NCI-H774 (cell line): Measurements from ENCODE around the gene ERP27.

Experiments
- DNase-seq: peaks from one replicate; lab custom pipeline; 2025; lab: John Stamatoyannopoulos, UW

ERP27 gene

DNA sequence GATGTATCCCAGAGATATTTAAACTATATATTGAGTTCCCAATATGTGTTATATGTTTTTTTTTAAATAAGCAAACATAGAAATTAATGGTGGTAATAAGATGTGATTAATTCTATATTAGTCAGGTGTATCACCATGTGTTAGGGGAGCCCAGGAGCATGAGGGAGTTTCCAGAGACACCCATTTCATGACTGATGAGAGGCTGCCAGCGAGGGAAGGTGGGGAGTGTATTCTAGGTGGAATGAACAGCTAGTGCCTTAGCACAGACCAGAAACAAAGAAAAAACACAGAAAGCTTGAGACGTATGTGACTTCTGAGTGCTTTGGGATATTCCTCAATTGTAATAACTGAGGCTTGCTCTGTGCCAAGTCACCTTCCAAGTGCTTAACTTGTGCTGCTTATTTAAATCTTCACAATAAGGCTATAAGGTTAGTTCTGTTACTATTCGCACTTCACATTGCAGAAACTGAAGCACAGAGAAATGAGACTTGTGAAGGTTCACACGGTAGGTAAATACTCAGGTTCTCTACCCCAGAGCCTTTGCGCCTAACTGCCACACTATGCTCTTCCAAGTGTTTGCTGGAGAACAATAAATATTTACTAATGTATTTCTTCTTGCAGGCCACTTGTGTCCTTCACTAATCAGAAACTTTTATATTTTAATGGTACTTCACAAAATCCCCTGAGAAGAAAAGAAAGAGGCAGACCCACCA is 34.8 kb downstream of the ERP27 start:
- DNase-seq = no peak

DNA sequence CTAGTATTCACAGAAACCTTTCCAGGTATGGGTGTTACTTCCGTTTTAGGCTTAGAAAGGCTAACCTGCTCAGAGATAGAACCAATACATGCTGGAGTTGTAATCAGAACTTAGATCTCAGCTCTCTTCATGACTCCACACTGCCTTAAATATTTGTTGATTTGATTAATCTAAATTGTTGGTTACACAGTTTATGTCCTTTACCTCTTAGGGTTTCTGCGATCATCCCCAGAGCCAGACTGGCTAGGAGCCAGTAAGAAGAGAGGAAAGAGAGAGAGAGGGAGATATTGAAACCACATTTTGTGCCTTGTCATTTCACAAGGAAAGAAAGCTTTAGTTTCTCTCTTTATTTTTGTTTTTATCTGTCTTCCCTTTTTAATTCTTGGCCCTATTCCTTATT is 35.9 kb downstream of the ERP27 start:
- DNase-seq = no peak

- DNase-seq = no peak
These were observed 37.1 kb downstream of the ERP27 start for GRCh38 chr12:14901228-14901562.

DNA sequence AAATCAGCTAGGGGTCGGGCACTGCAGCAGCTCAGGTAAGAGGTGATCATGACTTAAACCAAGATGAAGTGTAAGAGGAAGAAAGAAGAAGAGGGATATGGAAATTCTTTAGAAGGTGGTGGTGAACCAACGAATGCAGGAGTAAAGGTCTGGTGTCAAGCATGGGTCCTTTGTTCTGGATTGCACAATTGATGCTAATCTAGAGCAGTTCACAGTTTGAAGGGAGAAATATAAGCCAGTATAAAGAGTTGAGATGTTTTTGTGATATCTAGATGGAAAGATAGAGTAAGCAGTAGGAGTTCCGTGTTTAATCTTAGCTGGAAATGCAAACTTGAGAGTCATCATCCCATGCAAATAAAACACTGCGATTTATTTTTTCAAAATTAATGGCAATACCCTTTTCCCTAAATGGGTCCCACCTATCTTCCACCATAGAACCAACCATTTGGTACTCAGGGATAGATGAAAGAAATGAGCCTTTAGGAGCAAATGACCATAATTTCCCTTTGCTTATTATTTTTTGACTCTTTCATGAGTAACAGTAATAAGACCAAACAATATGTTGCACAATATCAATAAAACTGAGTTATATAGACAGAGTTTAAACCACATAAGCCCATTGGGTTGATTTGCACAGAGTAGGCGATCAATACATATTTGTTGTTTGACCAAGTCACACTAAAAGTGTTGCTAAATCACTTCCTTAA is 37.7 kb downstream of the ERP27 start:
- no peak for DNase-seq

DNA sequence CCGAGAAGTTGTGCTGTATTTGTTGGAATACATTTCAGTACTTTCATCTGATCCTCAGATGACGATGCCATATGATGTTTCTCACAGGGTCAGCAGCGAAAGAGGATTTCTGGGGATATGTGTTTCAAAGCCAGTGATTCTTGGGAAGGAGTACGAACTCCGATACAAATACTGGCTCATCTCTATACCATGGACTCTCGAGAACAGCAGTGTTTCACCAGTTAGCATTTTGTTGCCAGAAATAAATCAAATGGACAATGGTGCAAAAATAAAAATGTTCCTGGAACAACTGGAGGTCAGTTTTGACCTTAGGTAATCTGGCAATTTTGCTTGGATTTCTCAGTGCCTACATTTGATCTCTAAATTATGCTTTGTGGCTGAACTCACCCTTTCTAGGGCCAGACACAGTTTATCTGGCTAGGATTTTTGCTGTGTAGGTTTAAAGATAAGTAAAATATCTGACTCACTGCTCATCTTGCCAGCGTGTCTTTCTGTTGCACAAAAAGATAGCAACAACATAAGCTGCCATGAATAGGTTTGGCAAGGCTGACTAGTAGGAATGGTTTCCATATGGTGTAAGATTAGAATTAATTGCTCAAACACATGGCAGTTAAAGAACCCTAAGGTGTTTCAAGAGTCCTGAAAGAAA is 41.7 kb downstream of the ERP27 start:
- DNase-seq = no peak

DNA sequence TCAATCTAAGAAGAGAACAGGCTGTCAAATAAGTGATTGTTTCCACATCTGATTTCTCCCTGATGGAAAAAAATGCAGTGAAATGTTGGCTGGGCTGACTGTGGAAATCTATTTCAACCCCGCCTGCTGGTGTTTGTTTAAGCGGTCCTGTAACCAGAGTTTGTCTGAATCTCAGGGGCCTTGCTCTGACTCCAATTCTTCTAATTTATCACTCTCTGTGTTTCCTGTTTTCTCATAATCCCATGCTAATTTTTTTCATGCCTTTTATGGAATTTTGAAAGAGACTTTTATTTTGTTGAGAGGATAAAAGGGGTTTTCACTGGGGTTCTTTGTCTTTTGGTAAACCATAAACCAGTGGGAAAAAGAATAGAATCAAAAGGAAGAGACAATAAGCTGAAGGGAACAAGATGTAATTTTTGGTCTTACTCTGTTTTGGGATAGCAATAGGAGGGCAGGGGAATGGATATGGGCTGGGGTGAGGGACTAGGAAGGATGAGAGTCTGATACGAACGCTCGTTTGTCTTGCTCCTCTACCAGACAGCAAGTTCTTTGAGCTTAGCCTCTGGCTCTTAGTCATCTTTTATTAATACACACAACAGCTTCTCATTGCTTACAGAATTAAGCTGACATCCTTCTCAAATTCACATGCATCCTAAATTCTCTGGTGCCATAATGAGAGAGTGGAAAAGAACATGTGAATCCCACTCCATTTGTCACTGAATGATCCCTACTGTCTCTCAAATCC is 44.7 kb downstream of the ERP27 start:
- no peak for DNase-seq

DNA sequence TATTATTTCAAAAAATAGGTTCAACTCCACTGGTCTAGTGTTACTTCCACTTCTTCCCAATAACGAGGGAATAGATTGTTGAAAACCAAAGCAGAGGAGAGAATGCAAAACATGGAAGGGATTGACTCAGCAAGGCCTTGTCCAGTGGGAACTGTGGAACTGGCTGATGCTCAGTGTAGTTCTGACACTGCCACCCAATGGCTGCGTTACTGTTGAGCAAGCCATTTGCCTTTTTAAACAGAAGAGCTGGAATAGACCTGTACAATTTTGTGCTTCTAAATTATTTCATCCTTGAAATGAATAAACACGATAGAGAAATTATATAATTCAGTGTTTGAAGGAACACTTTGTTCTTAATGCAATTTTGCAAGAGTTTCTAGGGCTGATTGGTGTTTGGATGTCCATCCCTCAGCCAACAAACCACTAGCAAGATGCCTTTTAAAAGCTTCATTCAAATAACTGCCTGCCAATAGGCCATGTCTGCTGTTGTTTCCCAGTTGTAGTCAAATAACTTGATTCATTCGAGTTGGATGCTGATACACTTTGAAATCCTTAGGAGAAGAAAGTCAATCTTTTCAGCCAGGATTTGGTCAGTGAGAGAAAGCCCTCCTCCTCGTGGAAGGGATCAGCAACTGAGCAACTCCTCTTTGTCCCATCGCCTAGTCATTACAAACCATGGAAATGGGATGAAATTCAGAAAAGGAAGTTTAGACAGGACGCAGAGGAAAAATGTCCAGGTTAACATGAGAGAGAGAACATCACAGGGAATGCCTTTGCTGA is 45.4 kb downstream of the ERP27 start:
- no peak for DNase-seq

DNA sequence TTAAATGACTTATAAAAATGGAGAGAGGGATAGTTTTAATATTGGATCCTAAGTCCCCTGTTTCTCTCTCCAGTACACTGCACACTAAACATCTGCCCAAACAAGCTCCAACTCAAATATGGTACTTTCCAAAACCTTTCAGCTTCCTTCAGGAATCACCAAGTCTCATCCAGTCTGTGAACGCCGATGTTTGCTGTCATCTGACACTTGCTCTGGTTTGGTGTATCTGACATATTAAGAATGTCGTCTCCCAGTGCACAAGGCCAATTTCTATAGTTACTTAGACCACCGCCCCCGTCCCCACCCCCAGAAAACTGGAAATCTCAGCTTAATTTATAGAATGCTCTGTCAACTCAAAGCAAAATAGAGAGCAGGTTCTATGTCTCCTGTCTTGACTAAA is 47.6 kb downstream of the ERP27 start:
- no peak for DNase-seq

GRCh38 chr12:14886271-14886670 is 52.1 kb downstream of the ERP27 start:
- DNase-seq = no peak

GRCh38 chr12:14885718-14886221 is 52.6 kb downstream of the ERP27 start, which contains the start of gene MGP:
MGP (minus strand) TSS chr12:14885854; CDS start chr12:14885791, 63 bp downstream.
- DNase-seq = no peak

DNA sequence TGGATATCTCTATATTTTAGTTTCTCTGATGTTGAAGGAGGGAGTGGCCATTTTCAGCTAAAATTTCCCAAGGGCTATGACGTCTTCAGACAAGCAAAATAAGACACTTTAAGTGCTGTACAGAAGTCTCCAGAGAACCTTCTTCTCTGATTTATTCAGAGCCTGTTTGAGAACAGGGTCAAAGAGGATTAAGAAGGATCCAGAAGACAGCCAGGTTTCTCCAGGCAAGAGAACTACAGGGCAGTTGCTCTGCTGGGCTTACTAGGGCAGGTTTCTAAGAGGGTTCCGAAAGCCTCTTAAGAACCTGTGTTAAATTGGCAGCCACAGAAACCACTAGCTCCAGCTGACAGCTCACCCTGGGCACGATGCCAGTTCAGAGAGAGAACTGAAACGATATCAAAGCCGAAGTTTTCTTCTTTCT is 53.9 kb downstream of the ERP27 start:
- no peak for DNase-seq

DNA sequence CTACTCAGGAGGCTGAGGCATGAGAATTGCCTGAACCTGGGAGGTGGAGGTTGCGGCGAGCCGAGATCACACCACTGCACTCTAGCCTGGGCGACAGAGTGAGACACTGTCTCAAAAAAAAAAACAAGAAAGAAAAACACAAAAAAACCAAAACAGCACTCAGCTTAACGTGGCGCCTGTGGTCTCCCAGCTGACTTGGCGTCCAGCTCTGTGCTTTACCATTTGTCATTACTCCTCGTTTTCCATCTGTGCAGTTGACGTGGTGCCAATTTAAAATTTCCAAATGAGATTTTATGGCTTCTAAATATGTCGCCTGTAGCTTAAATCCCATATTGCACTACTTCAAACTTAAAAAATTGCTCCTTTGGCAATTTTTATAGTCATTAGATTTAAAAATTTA is 54.7 kb downstream of the ERP27 start:
- DNase-seq = no peak

DNA sequence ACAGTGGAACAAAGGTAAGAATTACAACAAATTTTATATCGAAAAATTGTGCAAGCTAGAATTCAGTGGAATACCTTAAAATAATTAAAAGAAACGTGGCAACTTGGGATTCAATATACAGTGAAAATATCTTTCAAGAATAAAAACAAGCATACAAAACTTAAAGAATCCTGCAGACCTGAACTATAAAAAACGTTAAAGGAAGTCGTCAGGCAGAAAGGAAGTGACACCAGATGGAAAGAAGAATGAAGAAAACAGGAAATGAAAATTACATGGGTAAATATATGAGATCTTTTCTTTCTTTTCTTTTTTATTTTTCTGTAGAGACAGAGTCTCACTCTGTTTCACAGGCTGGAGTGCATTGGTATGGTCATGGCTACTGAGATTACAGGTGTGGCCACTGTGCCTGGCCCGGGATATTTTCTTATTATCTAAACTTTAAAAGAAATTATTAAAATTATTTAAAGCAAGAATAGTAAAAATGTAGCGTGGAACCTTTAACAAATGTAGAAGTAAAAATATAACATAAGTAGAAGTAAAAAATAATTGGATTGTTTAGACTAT is 57.4 kb downstream of the ERP27 start:
- DNase-seq = no peak

DNA sequence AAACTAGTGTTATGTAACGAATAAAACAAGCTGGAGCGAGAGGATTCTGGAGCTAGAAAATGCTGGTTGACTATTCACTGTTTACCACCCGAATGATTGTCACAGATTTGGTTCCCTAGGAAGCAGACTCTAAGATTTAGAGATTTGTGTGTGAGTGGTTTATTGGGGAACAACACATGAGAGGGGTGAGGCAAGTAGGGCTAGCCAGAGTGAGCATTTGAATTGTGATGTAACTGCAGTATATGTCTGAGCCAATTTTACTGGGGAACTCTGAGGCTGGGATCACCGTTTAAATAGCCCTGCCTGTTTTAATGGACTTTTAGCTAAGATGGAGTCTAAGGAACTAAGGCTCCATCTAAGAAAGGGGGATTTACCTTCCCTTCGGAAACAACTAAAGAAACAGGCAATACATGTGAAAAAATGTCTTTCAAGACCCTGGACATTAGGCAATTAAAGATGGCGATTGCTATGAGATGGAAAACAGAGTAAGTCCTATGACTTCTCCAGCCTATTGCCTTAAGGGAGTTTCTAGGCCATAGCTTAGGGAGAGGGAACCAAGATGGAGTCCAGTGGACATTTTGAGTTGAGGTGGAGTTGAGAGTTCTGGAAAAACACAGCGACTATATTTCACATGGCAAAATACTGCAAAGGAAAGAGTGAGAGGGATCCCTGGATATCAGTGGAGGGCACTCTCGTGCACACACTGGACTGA is 59.0 kb downstream of the ERP27 start:
- no peak for DNase-seq

DNA sequence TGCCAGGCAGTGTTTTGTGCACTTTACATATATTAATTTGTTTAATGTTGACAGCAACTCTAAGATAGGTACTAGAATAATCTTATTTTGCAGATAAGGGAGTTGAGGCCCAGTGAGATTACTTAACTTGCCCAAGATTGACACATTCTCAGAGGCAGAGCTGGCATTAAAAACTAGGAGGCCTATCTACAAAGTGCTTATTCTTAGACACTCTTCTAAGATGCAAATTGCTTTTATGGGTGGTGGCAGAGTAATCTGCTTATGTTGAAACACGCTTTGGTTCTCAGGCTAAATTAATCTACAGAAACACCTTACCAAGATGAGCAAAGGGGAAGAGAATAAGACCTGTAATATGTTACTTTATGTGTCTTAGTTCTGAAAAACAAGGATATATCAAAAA is 59.8 kb downstream of the ERP27 start:
- DNase-seq = no peak

DNA sequence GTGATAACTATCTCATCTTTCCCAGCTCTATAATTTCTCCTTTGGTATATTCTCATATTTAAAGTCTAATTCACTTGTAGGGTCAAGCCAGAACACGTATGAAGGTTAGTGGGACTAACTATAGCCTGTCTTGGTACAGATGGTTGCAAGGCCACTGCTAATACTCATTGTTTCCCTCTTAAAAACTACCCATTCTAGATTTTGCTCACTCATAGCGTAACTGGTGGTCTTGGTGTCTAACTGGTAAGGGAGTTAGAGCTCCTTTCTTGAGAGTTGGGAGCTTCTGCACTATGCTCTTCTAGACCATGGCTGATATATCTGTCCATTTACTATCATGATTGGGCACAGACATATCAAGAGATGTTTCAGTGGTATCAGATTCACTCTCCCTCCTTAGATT is 61.5 kb downstream of the ERP27 start:
- DNase-seq = no peak

DNA sequence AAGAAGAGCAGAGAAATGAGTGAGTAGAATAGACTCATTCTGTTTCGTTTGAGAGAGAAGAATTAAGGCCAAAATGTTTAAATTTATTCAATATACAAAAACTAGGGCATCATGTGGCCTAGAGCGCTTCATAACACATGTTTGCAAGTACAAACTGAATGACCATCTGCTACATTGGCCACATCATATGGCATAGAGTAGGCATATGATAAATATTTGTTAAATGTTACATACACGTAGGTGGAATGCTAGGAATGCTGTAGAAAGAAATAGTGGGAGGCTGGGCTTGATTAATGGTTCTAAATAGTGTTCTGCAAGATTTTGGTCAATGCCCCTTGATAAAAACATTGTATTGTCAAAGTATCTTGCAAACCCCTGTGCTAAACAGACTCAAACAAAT is 63.5 kb downstream of the ERP27 start:
- no peak for DNase-seq

DNA sequence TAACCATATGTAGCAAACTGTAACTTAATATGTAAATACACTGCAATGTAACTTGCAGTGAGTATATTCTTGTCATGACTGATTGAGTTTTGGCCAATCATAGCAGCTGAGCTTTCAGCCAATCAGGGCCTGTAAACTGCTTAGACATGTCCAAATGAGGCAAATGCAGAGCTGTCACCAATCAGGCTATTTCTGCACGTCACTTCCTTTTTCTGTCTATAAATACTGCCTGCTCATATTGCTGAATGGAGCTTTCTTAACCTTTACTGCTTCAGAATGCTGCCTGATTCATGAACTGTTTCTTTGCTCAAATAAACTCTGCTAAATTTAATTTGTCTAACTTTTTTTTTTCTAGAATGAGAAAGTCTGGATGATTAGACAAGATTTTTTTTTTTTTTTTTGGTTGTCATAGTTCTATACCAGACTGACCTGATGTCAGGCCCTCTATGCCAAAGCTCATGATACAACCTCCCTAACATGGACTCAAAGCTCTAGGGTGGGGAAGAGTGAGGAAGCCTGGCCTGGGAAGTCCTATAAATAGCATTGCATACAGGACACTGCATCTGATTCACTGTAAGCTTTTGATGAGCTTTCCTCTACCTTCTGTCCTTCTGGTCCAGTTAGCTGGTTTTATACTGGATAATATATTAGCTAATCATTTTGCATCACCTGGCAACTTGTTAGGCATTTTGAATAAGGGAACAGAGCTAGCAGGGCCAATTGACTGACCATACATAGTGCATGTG is 64.7 kb downstream of the ERP27 start:
- DNase-seq = no peak

- DNase-seq = no peak
These were observed 66.5 kb downstream of the ERP27 start for GRCh38 chr12:14871886-14872285.

DNA sequence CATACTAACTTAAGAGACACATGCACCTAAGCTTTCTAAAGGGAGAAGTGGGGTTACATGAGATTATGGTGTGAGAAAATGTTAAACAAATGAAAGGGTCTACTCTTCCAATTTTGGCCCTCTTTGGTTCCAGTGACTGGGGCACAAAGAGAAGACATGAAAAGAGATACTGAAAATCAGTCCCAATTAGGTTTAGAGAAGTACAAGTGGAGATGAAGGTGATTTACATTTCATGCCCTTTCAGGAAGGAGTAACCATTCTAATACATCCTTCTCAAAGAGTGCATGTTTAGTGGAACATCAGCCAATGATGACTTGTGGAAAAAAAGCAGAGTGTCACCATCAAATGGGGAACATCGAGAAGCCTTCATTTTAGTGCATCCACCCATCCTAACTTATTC is 67.1 kb downstream of the ERP27 start:
- DNase-seq = no peak
